HG02642 (cell line): Measurements from ENCODE around the gene PRODH2.

Experiments used
- ATAC-seq: cut with Tn5 transposase; IDR thresholded peaks from one replicate; pipeline ENCODE4 v1.9.1; 2021; ENCODE audit warnings: mild to moderate bottlenecking; ENCODE audit not compliant: unreplicated experiment, poor library complexity

PRODH2 gene

GRCh38 chr19:35812220-35813042, at the start of gene PRODH2:
Gene PRODH2 (minus strand): TSS chr19:35812845. CDS start chr19:35812805, 40 bp downstream.
- ATAC-seq = no peak

- ATAC-seq = no peak
These were observed 49.1 kb upstream of the PRODH2 start for GRCh38 chr19:35861640-35862160.

- no peak for ATAC-seq
These were observed 48.4 kb upstream of the PRODH2 start for GRCh38 chr19:35860818-35861639.

DNA sequence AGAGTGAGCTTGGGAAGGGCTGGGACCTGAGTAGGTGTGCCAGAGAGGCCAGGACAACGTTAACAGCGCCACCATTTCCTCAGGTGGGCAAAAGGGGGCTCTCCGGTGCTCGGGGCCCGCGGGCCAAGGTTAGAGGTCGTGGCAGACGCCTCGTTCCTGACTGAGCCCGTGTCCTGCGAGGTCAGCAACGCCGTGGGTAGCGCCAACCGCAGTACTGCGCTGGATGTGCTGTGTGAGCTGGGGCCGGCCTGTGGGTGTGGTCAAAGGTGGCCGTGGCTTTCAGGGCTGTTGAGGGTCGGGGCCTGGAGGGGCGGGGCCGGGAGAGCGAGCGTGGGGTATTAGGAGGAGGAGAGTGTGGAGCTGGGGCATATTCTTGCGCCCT, 47.8 kb upstream of the PRODH2 start:
- ATAC-seq = no peak

- no peak for ATAC-seq
These were observed 46.8 kb upstream of the PRODH2 start for GRCh38 chr19:35859414-35859813.

DNA sequence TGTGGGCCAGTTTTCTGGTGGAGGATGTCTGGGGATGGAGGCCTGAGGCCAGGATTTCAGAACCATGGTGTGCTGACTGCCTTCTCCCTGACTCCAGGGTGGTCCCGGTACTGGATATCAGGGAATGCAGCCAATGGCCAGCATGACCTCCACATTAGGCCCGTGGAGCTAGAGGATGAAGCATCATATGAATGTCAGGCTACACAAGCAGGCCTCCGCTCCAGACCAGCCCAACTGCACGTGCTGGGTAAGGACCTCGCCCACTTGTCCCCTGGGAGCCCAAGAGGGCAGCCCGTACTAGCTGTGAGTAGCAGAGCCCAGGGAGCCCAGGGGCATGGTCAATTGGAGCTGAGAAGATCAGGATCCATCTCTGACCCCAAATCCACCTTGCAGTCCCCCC, 45.7 kb upstream of the PRODH2 start:
- no peak for ATAC-seq

GRCh38 chr19:35856546-35857149, 44.0 kb upstream of the PRODH2 start, which contains the start of gene KIRREL2:
Gene KIRREL2 (plus strand): TSS chr19:35856911. CDS start chr19:35857120, 209 bp downstream.
- ATAC-seq = no peak

DNA sequence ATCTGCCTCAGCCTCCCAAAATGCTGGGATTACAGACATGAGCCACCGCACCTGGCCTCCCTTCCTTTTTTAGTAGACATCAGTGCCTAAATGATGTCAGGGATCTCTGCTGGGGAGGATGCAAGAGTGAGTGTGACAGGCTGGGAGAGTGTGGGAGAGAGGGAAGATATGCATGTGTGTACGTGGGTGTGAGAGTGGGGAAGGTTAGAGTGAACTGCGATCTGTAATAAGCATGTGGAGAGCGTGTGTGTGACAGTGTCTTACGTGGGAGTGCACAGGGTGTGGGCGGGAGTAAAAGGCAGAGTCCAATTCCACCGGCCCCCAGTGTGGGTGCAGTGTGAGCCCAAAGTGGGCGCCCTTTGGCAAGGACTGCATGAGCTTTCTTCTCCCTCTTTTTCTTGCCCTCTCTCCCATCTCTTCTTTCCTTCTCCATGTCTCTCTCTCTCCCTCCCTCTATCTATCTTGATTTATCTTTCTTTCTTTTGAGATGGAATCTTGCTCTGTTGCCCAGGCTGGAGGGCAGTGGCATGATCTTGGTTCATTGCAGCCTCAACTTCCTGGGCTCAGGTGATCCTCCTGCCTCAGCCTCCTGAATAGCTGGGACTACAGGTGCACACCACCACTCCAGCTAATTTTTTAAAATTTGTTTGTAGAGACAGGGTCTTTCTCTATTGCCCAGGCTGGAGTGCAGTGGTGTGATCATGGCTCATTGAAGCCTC, 40.6 kb upstream of the PRODH2 start:
- ATAC-seq = no peak

DNA sequence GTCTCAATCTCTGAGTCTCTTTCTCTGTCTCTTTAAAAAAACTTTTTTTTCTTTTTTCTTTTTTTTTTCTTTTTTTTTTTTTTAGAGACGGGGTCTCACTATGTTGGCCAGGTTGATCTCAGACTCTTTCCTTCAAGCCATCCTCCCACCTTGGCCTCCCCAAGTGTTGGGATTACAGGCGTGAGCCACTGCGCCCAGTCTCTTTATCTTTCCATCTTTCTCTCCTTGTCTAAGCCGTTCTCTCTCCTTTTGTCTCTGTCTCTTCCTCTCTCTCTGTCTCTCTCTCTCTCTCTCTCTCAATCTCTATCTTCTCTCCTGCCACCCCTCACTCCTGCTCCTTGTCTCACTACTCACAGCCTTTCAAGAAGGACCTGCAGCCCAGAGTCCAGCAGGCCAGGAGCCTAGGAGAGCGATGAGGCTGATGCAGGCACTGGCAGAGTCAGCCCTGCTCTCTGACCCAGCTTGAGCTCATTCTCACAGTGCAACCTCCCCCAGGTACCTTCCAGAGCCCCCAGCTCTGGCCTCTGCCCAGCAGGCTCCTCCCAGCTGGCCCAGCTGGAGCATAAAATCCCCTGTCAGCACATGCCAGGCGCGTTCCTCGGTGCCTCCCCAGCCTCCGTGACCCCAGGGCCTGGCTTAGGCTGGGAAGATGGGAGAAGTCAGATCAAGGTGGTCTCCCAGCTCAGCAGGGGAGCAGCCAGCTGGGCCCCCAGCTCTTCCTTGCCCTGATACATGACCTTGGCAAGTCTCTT, 39.6 kb upstream of the PRODH2 start, which contains the start of gene NPHS1:
TSS of gene NPHS1 (minus strand) at position 476 of the 752 bp plus-strand sequence. CDS start 667 bp downstream, outside the sequence.
- no peak for ATAC-seq

DNA sequence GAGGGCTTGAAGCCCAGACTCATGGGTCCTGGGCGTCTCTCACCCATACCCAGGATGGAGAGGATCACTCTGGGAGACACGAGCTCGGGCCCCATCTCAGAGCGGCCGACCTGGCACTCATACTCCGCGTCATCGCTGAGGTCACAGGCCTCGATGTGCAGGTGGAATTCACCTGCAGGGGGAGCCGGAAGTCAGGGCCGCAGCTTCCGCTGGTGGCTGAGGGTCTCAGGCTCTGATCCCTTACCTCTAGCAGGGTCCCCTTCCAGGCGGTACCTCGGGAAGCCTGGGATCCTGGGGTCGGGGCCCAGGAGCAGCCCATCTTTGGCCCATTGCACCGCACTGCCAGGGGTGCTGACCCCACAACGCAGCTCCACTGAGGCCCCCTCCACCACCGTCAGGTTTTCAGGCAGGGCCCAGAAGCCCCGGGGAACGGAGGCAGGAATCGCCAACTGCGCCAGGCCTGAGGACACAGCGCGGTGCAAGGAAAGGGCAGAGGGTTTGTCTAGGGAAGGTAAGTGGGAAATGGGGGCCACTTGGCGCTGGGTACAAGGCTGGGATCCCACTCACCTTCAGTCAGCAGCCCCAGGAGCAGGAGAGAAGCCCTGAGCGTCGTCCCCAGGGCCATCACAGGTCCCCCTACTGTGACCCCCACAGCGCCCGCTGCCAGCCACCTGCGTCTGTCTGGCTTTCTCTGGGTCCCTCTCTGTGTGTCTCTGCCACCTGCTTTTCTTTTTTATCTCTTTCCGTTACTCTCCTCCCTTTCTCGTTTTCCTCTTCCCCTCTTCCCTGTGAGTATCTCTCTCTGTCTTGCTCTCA, 38.8 kb upstream of the PRODH2 start:
- ATAC-seq = no peak

GRCh38 chr19:35848919-35849505, 36.4 kb upstream of the PRODH2 start:
- no peak for ATAC-seq

DNA sequence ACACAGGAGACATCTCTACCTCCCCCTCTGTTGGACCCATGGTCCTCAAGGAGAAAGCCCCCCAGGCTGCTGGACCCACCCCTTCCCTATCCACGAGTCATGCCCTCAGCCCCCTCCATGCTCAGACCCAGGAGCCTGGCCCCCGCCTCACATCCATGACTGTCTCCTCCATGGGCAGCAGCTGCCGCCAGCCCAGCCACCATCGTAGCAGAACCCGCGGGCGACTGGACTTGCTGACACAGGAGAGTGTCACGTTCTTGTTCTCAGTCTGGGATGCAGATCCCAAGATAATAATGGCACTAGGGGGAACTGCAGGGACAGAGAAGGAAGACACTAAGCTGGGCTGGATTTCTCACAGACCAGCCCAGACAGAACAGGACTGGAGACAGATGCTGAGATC, 35.8 kb upstream of the PRODH2 start:
- ATAC-seq = no peak

DNA sequence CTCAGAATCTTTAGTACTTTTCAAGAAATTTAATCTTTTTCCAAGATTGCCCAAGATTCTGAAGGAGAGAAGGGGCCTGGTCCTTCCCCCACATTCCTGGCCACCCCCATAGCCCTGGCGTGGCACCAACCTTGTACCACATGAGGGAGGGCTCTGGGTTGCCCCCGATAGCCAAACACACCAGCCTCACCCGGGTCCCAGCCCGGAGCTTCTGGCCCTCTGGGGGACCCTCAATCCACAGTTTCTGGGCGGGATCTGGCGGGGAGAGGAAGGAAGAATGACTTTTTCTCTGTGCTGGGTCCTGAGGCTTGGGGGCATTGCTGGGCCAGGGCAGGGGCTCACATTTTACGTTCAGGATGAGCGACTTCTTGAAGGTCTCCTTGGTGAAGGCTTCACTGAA, 35.3 kb upstream of the PRODH2 start:
- ATAC-seq = no peak

DNA sequence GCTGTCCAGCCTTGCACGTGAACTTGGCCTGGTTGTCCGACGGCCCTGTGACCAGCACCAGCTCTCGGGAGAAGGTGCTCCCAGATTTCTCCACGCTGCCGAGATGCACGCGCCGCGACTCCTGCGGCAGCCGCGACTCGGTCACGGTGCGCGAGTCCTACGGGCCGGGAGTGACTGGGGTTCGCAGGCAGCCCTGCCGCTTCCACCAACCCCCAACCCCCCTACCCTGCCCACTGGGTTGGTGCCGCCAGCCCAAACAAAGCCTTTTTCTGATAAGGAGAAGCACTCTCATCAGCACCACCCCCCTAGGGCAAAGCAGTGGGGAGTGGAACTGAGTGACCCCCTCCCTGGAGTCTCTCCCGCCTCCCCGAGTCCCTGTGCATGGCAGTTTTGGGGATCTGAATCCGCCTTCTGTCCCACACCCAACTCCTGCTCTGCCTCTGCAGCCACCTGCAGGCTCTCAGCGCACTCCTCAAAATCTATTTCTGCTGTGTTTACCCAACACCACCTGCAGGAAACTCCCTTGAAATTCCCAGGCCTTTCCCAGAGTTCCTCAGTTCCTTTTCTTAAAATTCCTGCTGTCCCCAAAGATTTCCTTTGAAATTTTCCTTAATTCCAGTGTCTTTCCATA, 33.5 kb upstream of the PRODH2 start:
- no peak for ATAC-seq

- no peak for ATAC-seq
These were observed 32.8 kb upstream of the PRODH2 start for GRCh38 chr19:35845215-35846037.

DNA sequence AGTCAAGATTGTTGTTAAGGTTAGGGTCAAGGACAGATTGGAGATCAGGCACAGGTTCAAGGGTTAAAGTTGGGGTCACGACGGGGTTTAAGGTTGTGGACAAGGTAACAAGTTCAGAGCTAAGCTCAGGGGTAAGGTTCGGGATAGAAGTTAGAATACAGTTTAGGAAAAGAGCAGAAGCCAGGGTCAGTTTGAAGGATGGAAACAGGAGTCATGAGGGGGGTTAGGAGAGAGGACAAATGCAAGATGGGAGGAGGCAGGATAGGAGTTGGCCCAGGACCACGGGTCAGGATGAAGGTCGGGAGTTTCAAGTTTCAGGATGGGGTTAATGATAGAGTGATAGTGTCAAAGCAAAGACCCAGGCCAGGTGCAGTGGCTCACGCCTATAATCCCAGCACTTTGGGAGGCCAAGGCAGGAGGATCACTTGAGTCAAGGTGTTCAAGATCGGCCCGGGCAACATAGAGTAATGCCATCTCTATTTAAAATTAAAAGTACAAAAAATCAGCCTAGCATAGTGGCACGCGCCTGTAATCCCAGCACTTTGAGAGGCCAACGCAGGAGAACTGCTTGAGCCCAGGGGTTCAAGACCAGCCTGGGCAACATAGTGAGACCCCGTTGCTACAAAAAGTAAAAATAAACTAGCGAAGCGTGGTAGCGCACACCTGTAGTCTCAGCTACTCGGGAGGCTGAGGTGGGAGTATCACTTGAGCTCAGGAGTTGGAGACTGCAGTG, 32.0 kb upstream of the PRODH2 start:
- ATAC-seq = no peak
